MM.1S (cell line): ENCODE results near the gene SNX9.

ENCODE experiments used
- DNase-seq: peaks from one replicate; pipeline ENCODE4 v3.0.0-alpha.2; 2015
- H2AFZ ChIP-seq: fragments of 300-600 bp; sonication (generic); 2 replicates; pipeline ENCODE4 v1.6.0; 2016; ENCODE audit warnings: antibody characterized with exemption, low read length
- H3F3A ChIP-seq: fragments of 300-600 bp; sonication (generic); 2 replicates; pipeline ENCODE4 v1.6.1; 2016; ENCODE audit warnings: mild to moderate bottlenecking, antibody characterized with exemption, low read length, moderate library complexity, mixed read lengths; ENCODE audit not compliant: insufficient read depth
- H3K27ac ChIP-seq: fragments of 300-600 bp; sonication (generic); 2 replicates; pipeline ENCODE4 v1.5.1; 2016; ENCODE audit warnings: mild to moderate bottlenecking, low read length
- H3K27me3 ChIP-seq: fragments of 300-600 bp; sonication (generic); replicated peaks from 2 replicates; pipeline ENCODE4 v1.6.0; 2016; ENCODE audit warnings: low read length; ENCODE audit not compliant: insufficient read depth
- H3K36me3 ChIP-seq: fragments of 300-600 bp; sonication (generic); replicated peaks from 2 replicates; pipeline ENCODE4 v1.6.1; 2016; ENCODE audit warnings: mild to moderate bottlenecking, low read length, mixed read lengths; ENCODE audit not compliant: insufficient read depth
- H3K4me1 ChIP-seq: fragments of 300-600 bp; sonication (generic); 2 replicates; pipeline ENCODE4 v1.6.1; 2016; ENCODE audit warnings: low read length, mixed read lengths
- H3K4me2 ChIP-seq: fragments of 300-600 bp; sonication (generic); 2 replicates; pipeline ENCODE4 v1.6.0; 2016; ENCODE audit warnings: low read depth, low read length
- H3K4me3 ChIP-seq: fragments of 300-600 bp; sonication (generic); 2 replicates; pipeline ENCODE4 v1.5.1; 2016; ENCODE audit warnings: low read length, mixed read lengths
- H3K79me2 ChIP-seq: fragments of 300-600 bp; sonication (generic); 2 replicates; pipeline ENCODE4 v1.6.1; 2016; ENCODE audit warnings: mixed run types, low read length, mixed read lengths
- H3K9ac ChIP-seq: fragments of 300-600 bp; sonication (generic); 2 replicates; pipeline ENCODE4 v1.6.1; 2016; ENCODE audit warnings: low read length, mixed read lengths
- H3K9me2 ChIP-seq: fragments of 300-600 bp; sonication (generic); replicated peaks from 2 replicates; pipeline ENCODE4 v1.6.1; 2016; ENCODE audit warnings: mild to moderate bottlenecking, low read length, mixed read lengths; ENCODE audit not compliant: insufficient read depth
- H3K9me3 ChIP-seq: fragments of 300-600 bp; sonication (generic); replicated peaks from 2 replicates; pipeline ENCODE4 v1.6.1; 2016; ENCODE audit warnings: mild to moderate bottlenecking, low read length, mixed read lengths; ENCODE audit not compliant: insufficient read depth
- H4K20me1 ChIP-seq: fragments of 300-600 bp; sonication (generic); 2 replicates; pipeline ENCODE4 v1.6.1; 2016; ENCODE audit warnings: mild to moderate bottlenecking, low read length, moderate library complexity, mixed read lengths; ENCODE audit not compliant: insufficient read depth
- EZH2 ChIP-seq: fragments of 300-600 bp; sonication (generic); optimal IDR thresholded peaks from 2 replicates; pipeline ENCODE3; 2017; ENCODE audit warnings: low read depth, mild to moderate bottlenecking, antibody characterized with exemption, low read length, mixed read lengths
- EZH2phosphoT487 ChIP-seq: fragments of 300-600 bp; sonication (generic); IDR thresholded peaks from 2 replicates; pipeline ENCODE4 v1.6.1; 2018; ENCODE audit warnings: antibody characterized with exemption, low read length
- TF ChIP-seq, protein P1 (sequence below): fragments of 300-600 bp; sonication (generic); IDR thresholded peaks from 2 replicates; pipeline ENCODE4 v1.5.1; 2016; ENCODE audit warnings: antibody characterized with exemption, low read length, mixed read lengths

The SNX9 gene

DNA sequence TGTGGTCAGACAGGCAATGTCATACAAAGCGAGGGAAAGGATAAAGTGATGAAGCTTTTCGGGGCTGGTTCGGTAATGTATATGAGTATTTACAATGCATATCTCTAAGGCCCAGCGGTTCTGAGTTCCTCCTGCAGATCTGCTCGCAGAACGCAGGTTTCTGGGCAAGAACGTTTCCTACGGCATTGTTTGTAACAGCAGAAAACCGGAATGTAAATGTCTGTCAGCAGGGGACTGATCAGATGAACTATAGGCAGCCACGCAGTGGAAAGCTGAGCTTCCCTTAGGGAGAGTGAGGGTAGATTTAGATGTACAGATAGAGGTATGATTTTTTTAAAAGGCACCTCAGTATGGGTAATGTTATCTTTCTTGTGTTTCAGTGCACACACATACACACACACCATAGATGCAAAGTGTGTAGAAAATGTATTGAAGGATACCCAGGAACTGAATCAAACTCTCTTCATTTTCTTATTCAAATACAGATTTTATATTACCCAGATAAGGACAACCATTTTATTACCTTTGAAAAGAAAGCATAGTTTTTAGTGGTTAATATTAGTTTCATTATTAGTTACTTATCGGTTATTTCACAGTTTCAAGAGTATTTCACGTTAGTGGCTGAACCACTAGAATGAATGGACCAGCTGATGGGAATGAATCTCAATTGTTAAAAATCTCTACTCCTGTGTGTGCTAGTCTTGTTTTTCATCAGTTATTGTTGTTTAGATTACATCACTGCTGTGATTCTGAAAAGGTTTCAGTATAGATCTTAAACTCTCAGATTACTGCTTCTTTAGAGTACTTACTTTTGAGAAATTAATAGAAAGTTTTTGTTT is 56.2 kb downstream of the SNX9 start:
- H3K27me3 ChIP-seq: no peaks in the 10 kb centered on the region
- H3K4me1 ChIP-seq: peaks cover 4% of the 10 kb centered on the region; the same call in 1 of the 2 replicates
- H3K9ac ChIP-seq: no peak overlapping the region
- peak; percentile 10 for DNase-seq
- TF ChIP-seq EZH2 (no peak), EZH2phosphoT487 (no peak)
- TF ChIP-seq, protein P1, sequence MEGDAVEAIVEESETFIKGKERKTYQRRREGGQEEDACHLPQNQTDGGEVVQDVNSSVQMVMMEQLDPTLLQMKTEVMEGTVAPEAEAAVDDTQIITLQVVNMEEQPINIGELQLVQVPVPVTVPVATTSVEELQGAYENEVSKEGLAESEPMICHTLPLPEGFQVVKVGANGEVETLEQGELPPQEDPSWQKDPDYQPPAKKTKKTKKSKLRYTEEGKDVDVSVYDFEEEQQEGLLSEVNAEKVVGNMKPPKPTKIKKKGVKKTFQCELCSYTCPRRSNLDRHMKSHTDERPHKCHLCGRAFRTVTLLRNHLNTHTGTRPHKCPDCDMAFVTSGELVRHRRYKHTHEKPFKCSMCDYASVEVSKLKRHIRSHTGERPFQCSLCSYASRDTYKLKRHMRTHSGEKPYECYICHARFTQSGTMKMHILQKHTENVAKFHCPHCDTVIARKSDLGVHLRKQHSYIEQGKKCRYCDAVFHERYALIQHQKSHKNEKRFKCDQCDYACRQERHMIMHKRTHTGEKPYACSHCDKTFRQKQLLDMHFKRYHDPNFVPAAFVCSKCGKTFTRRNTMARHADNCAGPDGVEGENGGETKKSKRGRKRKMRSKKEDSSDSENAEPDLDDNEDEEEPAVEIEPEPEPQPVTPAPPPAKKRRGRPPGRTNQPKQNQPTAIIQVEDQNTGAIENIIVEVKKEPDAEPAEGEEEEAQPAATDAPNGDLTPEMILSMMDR: no peak
- no peaks in the 10 kb centered on the region for H3K36me3 ChIP-seq
- no peaks in the 10 kb centered on the region for H3K9me3 ChIP-seq
- peak overlapping the region; percentile 18; the same call in 1 of the 2 replicates for H3K27ac ChIP-seq
- H3K79me2 ChIP-seq: no peaks in the 10 kb centered on the region
- no peaks in the 10 kb centered on the region for H4K20me1 ChIP-seq
- no peaks in the 10 kb centered on the region for H3F3A ChIP-seq
- H3K4me2 ChIP-seq: peak overlapping the region; percentile 24; the same call in 1 of the 2 replicates
- no peak overlapping the region for H3K4me3 ChIP-seq
- H3K9me2 ChIP-seq: no peaks in the 10 kb centered on the region
- no peak overlapping the region for H2AFZ ChIP-seq

- Histone ChIP-seq H3K4me1 (peaks cover 4% of the 10 kb centered on the region; the same call in 1 of the 2 replicates), H3K79me2 (no peaks in the 10 kb centered on the region), H3K36me3 (no peaks in the 10 kb centered on the region), H3K4me3 (no peak overlapping the region), H2AFZ (no peak overlapping the region), H3F3A (no peaks in the 10 kb centered on the region), H3K9me2 (no peaks in the 10 kb centered on the region), H3K4me2 (peak overlapping the region; percentile 24; the same call in 1 of the 2 replicates), H3K27ac (peak overlapping the region; percentile 18; the same call in 1 of the 2 replicates), H3K9ac (no peak overlapping the region), H3K27me3 (no peaks in the 10 kb centered on the region), H4K20me1 (no peaks in the 10 kb centered on the region), H3K9me3 (no peaks in the 10 kb centered on the region)
- TF ChIP-seq EZH2: no peak
- TF ChIP-seq EZH2phosphoT487: no peak
- DNase-seq: peak; percentile 6
Measured at GRCh38 chr6:157879873-157880254, 56.8 kb downstream of the SNX9 start.

GRCh38 chr6:157880534-157880933 is 57.5 kb downstream of the SNX9 start:
- H3K9me3 ChIP-seq: no peaks in the 10 kb centered on the region
- no peak overlapping the region for H2AFZ ChIP-seq
- H3K4me3 ChIP-seq: no peak overlapping the region
- H4K20me1 ChIP-seq: no peaks in the 10 kb centered on the region
- H3K79me2 ChIP-seq: no peaks in the 10 kb centered on the region
- no peaks in the 10 kb centered on the region for H3K27me3 ChIP-seq
- H3K9me2 ChIP-seq: no peaks in the 10 kb centered on the region
- H3K27ac ChIP-seq: no peak overlapping the region
- no peak overlapping the region for H3K9ac ChIP-seq
- H3K4me2 ChIP-seq: no peak overlapping the region
- H3F3A ChIP-seq: no peaks in the 10 kb centered on the region
- no peak for DNase-seq
- H3K4me1 ChIP-seq: peaks cover 4% of the 10 kb centered on the region; the same call in 1 of the 2 replicates
- no peaks in the 10 kb centered on the region for H3K36me3 ChIP-seq
- TF ChIP-seq EZH2 (no peak), EZH2phosphoT487 (no peak)
- TF ChIP-seq, protein P1: no peak

- Histone ChIP-seq H3K9me3 (no peaks in the 10 kb centered on the region), H3K4me1 (peaks cover 4% of the 10 kb centered on the region; the same call in 1 of the 2 replicates), H3K27ac (no peak overlapping the region), H3K4me3 (no peak overlapping the region), H4K20me1 (no peaks in the 10 kb centered on the region), H3K9me2 (no peaks in the 10 kb centered on the region), H3F3A (no peaks in the 10 kb centered on the region), H3K4me2 (no peak overlapping the region), H3K36me3 (no peaks in the 10 kb centered on the region), H3K79me2 (no peaks in the 10 kb centered on the region), H3K27me3 (no peaks in the 10 kb centered on the region), H2AFZ (no peak overlapping the region), H3K9ac (no peak overlapping the region)
- DNase-seq: no peak
- TF ChIP-seq, protein P1: no peak
- no peak for TF ChIP-seq EZH2
- no peak for TF ChIP-seq EZH2phosphoT487
Measured at GRCh38 chr6:157881342-157881741, 58.3 kb downstream of the SNX9 start.
